ENCODE data around the gene CEP295NL. TPM values are rescaled to one million over a fixed set of nuclear protein-coding genes. Genes with fewer than 3 reads are reported as not detected.
"Not testable (repeated sequence)": the region's sequence is repeated elsewhere in the genome, so short reads cannot be mapped to it uniquely, and the experiment has no call there.

CEP295NL gene
- total and polyA plus RNA-seq, 7 donors = 0.04 to 0.52 (median 0.39) TPM; not detected in 2

GRCh38 chr17:78878261-78878660 is 24.7 kb downstream of the CEP295NL start:
- no peak overlapping the region for H3K27ac ChIP-seq
- intact Hi-C loops (cut with DNase I) = loop anchor here in 1 of 2 donors (5.0 kb wide), 1 partner anchor 54 kb away; no protein-coding TSS in a partner anchor
- no peaks in the 10 kb centered on the region for H3K27me3 ChIP-seq (ENCODE audit: insufficient read depth in 3 of 3, low read length in 2 of 3)
- H3K4me3 ChIP-seq = no peak overlapping the region
- TF ChIP-seq CTCF (IDR thresholded peaks at IDR 0.05) = no peak
- DNase-seq (no peak), ATAC-seq (no peak)
- peaks cover 48% of the 10 kb centered on the region for H3K4me1 ChIP-seq
- H3K9me3 ChIP-seq = no peaks in the 10 kb centered on the region
- H3K36me3 ChIP-seq (ENCODE audit: insufficient read depth in 1 of 2, low read depth in 1 of 2) = no peaks in the 10 kb centered on the region
- WGBS, 3 donors = 92 to 95% (median 95%) methylated on average over 15 of the region's 15 CpGs

GRCh38 chr17:78876954-78877517 is 26.0 kb downstream of the CEP295NL start:
- H3K27ac ChIP-seq = not testable (repeated sequence)

GRCh38 chr17:78876094-78876597 is 26.9 kb downstream of the CEP295NL start:
- H3K27me3 ChIP-seq (ENCODE audit: insufficient read depth in 3 of 3, low read length in 2 of 3) = no peaks in the 10 kb centered on the region
- TF ChIP-seq CTCF (IDR thresholded peaks at IDR 0.05) = no peak
- no peak overlapping the region for H3K4me3 ChIP-seq
- H3K36me3 ChIP-seq (ENCODE audit: insufficient read depth in 1 of 2, low read depth in 1 of 2) = no peaks in the 10 kb centered on the region
- H3K9me3 ChIP-seq = no peaks in the 10 kb centered on the region
- peaks cover 37% of the 10 kb centered on the region for H3K4me1 ChIP-seq
- no peak for ATAC-seq
- no peak for DNase-seq
- H3K27ac ChIP-seq = no peak overlapping the region
- WGBS, 3 donors = 60 to 85% (median 79%) methylated on average over 7 of the region's 7 CpGs
- intact Hi-C loops (cut with DNase I) = loop anchor here in 1 of 2 donors (5.0 kb wide), 1 partner anchor 56 kb away; no protein-coding TSS in a partner anchor

More at GRCh38 chr17:78876954-78877517, 26.0 kb downstream of the CEP295NL start:
- 68 to 76% (median 69%) methylated on average over 8 of the region's 8 CpGs for WGBS, 3 donors
- H3K4me3 ChIP-seq; ATAC-seq; DNase-seq; H3K9me3 ChIP-seq; H3K36me3 ChIP-seq (ENCODE audit: insufficient read depth in 1 of 2, low read depth in 1 of 2); H3K27me3 ChIP-seq (ENCODE audit: insufficient read depth in 3 of 3, low read length in 2 of 3): not testable (repeated sequence)
- H3K4me1 ChIP-seq = peaks cover 37% of the 10 kb centered on the region
- intact Hi-C loops (cut with DNase I) = loop anchor here in 1 of 2 donors (5.0 kb wide), 1 partner anchor 55 kb away; no protein-coding TSS in a partner anchor

GRCh38 chr17:78875363-78876093 is 27.5 kb downstream of the CEP295NL start:
- TF ChIP-seq CTCF (IDR thresholded peaks at IDR 0.05) = no peak
- H3K27ac ChIP-seq = peak overlapping the region; percentile 30
- ATAC-seq = peak in 1 of 4 donors; percentile 13
- DNase-seq = no peak
- H3K27me3 ChIP-seq (ENCODE audit: insufficient read depth in 3 of 3, low read length in 2 of 3) = no peaks in the 10 kb centered on the region
- 54 to 70% (median 58%) methylated on average over 9 of the region's 9 CpGs for WGBS, 3 donors
- H3K9me3 ChIP-seq = no peaks in the 10 kb centered on the region
- no peaks in the 10 kb centered on the region for H3K36me3 ChIP-seq (ENCODE audit: insufficient read depth in 1 of 2, low read depth in 1 of 2)
- H3K4me1 ChIP-seq = peaks cover 37% of the 10 kb centered on the region
- intact Hi-C loops (cut with DNase I) = loop anchor here in 1 of 2 donors (5.0 kb wide), 1 partner anchor 57 kb away; no protein-coding TSS in a partner anchor
- H3K4me3 ChIP-seq = no peak overlapping the region

Data from psoas muscle (tissue), 8 donors.